Measurements from ENCODE around the gene FJX1.
"Not testable (repeated sequence)": the region's sequence is repeated elsewhere in the genome, so short reads cannot be mapped to it uniquely, and the experiment has no call there.

FJX1 gene

DNA sequence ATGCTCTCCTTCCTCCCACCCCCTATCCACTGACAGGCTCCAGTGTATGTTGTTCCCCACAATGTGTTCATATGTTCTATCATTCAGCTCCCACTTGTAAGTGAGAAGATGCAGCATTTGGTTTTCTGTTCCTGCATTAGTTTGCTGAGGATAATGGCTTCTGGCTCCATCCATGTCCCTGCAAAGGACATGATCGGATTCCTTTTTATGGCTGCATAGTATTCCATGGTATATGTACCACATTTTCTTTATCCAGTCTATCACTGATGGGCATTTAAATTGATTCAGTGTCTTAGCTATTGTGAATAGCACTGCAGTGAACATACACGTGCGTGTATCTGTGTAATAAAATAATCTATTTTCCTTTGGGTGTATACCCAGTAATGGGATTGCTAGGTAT is 50.1 kb downstream of the FJX1 start:
- not testable (repeated sequence) for DNase-seq (ENCODE audit: low read depth)
